ENCODE measurements around the gene SMARCB1. TPM values are rescaled to one million over a fixed set of nuclear protein-coding genes. Genes with fewer than 3 reads are reported as not detected.

SMARCB1 gene
- total and polyA plus RNA-seq, 5 experiments from 2014 or later = 33.3 to 55.5 (median 45.0) TPM

DNA sequence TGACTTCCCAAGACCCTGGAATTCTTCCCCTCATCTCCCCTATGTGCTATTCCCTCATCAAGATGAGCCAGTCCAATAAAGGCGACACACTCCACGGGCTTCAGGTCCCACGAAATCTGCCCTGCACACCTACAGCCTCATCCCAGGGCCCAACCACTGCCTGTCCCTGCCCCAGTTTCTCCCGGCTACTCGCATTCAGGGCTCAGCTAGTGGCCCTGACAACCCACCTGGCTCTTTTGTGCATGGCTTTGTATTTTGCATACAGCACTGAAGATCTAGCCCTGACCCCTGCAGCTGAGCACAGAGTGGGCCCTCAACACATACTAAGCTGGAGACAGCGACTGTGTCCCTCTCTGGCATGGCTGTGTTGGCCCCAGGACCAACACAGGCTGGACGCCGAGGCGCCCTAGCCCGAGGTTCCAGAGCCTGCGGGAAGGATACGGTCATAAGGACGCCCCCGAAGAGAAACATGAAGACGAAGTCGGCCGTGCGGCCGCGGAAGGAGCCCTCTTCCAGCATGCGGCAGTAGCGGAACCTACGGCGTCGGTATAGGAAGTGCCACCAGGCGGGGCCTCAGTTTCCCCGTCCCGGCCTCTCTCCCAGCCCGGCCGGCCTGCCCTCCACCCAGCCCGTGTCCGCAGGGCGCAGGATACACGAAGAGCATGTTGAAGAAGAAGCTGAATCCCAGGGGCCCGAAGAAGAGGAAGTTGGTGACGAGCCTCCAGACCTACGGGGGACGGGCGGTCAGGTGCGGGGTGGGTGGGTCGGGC, 51.3 kb downstream of the SMARCB1 start:
- H3K36me3 Mint-ChIP-seq = peaks cover 0 to 9% (median 0%) of the 10 kb centered on the region in 3 donors
- peak overlapping the region; percentile 82 to 97 (median 93) for H3K4me3 Mint-ChIP-seq
- H3K27me3 Mint-ChIP-seq = peaks cover 0 to 2% (median 0%) of the 10 kb centered on the region in 5 donors

GRCh38 chr22:23838681-23839468, 52.1 kb downstream of the SMARCB1 start, which contains the start of gene DERL3:
Gene DERL3, minus strand, starts transcription at chr22:23839006. Its CDS starts 19 bp downstream, at chr22:23838987.
- peak; percentile 82 to 97 (median 90) for DNase-seq
- POLR2A ChIA-PET = interaction anchor here (0.6 to 1.7 kb wide), 3 partner anchors 18 to 56 kb away, joined by 3 to 4 read pairs (median 4); no protein-coding TSS in a partner anchor
- Mint-ChIP-seq H3K27ac (peak within 1 kb of the TSS; percentile 72 to 96 (median 92)), H3K27me3 (peaks cover 0 to 2% (median 0%) of the 10 kb centered on the region in 5 donors), H3K4me1 (peaks cover 16 to 45% (median 21%) of the 10 kb centered on the region in 4 donors), H3K36me3 (peaks cover 0 to 9% (median 0%) of the 10 kb centered on the region in 3 donors), H3K4me3 (peak within 1 kb of the TSS; percentile 82 to 97 (median 93)), H3K9me3 (no peaks in the 10 kb centered on the region)
- ATAC-seq = peak; percentile 93 to 95

More for the DNA sequence above, 51.3 kb downstream of the SMARCB1 start:
- ATAC-seq (no peak), DNase-seq (no peak)
- no peaks in the 10 kb centered on the region for H3K9me3 Mint-ChIP-seq
- peaks cover 16 to 41% (median 21%) of the 10 kb centered on the region in 4 donors for H3K4me1 Mint-ChIP-seq
- POLR2A ChIA-PET = interaction anchor here (0.6 to 1.7 kb wide), 6 partner anchors 8 to 395 kb away, joined by 3 to 4 read pairs (median 3); no protein-coding TSS in a partner anchor
- H3K27ac Mint-ChIP-seq = peak overlapping the region; percentile 66 to 96 (median 88)

DNA sequence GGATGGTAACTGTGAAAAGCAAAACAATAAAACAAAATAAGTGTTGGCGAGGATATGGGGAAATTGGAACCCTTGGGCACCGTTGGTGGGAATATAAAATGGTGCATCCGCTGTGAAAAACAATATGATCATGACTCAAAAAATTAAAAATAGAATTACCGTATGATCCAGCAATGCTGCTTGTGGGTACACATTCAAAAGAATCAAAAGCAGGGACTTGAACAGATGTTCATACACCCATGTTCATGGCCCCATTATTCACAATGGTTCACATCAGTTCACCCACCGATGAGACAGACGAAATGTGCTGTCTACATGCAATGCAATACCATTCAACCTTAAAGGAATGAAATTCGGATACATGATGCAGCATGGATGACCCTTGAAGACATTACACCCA, 53.3 kb downstream of the SMARCB1 start:
- peak overlapping the region in 3 of 10 donors; percentile 39 to 88 (median 77) for H3K27ac Mint-ChIP-seq
- H3K27me3 Mint-ChIP-seq = peaks cover 0 to 2% (median 0%) of the 10 kb centered on the region in 5 donors
- H3K4me3 Mint-ChIP-seq = peak overlapping the region in 9 of 10 donors; percentile 2 to 82 (median 65)
- H3K4me1 Mint-ChIP-seq = peaks cover 16 to 53% (median 21%) of the 10 kb centered on the region in 4 donors
- peaks cover 0 to 5% (median 0%) of the 10 kb centered on the region in 3 donors for H3K36me3 Mint-ChIP-seq
- no peaks in the 10 kb centered on the region for H3K9me3 Mint-ChIP-seq
- DNase-seq = peak in 1 of 10 donors; percentile 21
- ATAC-seq = no peak
- POLR2A ChIA-PET = no interaction called here

DNA sequence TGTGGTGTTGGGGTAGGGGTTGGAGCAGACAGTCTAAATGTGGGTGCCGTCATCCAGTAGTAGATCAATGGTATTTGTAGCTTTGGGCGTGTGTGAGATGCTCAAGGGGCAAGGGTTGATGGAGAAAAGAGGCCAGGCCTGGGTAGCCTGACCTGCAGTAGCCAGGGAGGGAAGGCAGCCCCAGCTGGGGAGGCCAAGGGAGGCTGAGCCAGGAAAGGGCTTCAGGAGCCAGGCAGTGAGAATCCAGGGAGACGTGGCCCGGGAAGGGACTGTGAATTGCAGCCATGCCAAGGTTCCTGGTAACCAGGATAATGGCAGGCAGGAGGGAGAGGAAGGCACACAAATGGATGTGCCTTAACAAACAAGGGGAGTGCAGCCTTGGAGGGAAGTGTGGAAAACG, 54.5 kb downstream of the SMARCB1 start:
- no peak for ATAC-seq
- H3K36me3 Mint-ChIP-seq = no peaks in the 10 kb centered on the region
- POLR2A ChIA-PET = interaction anchor here (0.5 to 0.9 kb wide), 2 partner anchors 16 to 114 kb away, joined by 3 to 4 read pairs; partner anchors contain the start of gene SLC2A11

DNA sequence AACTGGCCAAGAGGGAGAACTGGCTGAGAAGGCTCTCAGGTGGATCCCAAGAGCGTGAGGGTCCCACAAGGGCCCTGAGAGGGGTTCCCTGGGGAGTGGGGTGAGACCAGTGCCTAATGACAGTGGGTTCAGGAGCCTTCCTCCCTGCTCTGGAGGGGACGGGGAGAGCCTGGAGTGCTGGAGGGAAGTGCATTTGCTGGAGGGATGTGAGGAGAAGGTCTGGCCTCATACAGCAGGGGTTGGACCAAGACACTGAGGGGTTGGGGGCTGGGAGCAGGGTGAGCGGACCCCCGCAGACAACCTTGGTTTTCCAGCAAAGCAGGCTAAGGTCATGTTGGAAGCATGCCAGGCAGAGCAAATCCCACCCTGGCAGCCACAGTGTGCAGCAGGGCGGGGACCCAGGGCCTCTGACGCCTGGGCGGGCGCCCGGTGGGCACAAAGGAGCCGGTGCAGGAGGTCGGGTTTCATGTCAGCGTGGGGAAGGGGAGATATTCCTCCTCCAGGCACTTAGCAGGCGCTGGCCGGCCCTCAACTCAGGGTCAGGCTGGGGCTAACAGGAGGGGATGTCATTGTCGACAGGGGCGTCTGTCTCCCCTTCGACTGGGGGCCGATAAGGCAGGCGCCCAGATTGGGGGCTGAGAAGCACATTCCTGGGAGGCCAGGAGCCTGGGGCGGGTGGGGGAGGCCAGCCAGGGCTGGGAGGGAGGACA, 55.1 kb downstream of the SMARCB1 start:
- peak overlapping the region in 2 of 10 donors; percentile 69 to 73 for H3K27ac Mint-ChIP-seq
- H3K9me3 Mint-ChIP-seq = no peaks in the 10 kb centered on the region
- peaks cover 0 to 2% (median 0%) of the 10 kb centered on the region in 5 donors for H3K27me3 Mint-ChIP-seq
- peaks cover 16 to 60% (median 21%) of the 10 kb centered on the region in 4 donors for H3K4me1 Mint-ChIP-seq
- ATAC-seq (no peak), DNase-seq (peak in 1 of 10 donors; percentile 50)
- no peaks in the 10 kb centered on the region for H3K36me3 Mint-ChIP-seq
- POLR2A ChIA-PET = interaction anchor here (0.9 kb wide), 1 partner anchor 16 kb away, joined by 3 read pairs; the partner anchor contains the start of gene SLC2A11
- H3K4me3 Mint-ChIP-seq = no peak overlapping the region

More for the DNA sequence above, 54.5 kb downstream of the SMARCB1 start:
- Mint-ChIP-seq H3K27me3 (peaks cover 0 to 2% (median 0%) of the 10 kb centered on the region in 5 donors), H3K27ac (peak overlapping the region in 4 of 10 donors; percentile 23 to 73 (median 64)), H3K9me3 (no peaks in the 10 kb centered on the region), H3K4me3 (peak overlapping the region in 1 of 10 donors; percentile 23), H3K4me1 (peaks cover 16 to 60% (median 21%) of the 10 kb centered on the region in 4 donors)
- peak in 1 of 10 donors; percentile 13 for DNase-seq

DNA sequence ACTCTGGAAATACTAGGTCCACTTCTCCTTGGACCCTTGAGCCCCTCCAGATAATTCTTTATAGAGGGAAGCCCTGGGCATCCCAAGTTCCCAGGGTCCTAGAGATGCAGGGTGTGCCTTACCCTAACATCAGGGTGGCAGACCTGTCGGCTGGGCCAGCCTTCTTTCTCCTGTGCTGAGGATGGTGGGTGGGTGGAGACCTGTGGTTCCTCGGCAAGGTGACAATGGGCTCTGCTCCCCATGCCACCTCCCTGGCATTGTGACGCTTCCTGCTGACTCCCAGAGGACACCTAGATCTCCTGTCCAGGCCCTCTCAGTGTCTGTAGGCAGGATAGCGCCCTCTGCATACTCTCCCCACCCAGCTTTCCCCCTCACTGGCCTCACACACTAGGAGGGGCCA, 55.8 kb downstream of the SMARCB1 start:
- peaks cover 0 to 2% (median 0%) of the 10 kb centered on the region in 5 donors for H3K27me3 Mint-ChIP-seq
- H3K36me3 Mint-ChIP-seq = no peaks in the 10 kb centered on the region
- H3K9me3 Mint-ChIP-seq = no peaks in the 10 kb centered on the region
- POLR2A ChIA-PET = no interaction called here
- H3K4me1 Mint-ChIP-seq = peaks cover 12 to 56% (median 17%) of the 10 kb centered on the region in 4 donors
- H3K4me3 Mint-ChIP-seq = no peak overlapping the region
- H3K27ac Mint-ChIP-seq = peak overlapping the region in 1 of 10 donors; percentile 53
- DNase-seq (peak in 1 of 10 donors; percentile 34), ATAC-seq (no peak)

- H3K4me1 Mint-ChIP-seq = peaks cover 0 to 46% (median 3%) of the 10 kb centered on the region in 4 donors
- no peak for ATAC-seq
- POLR2A ChIA-PET = interaction anchor here (0.5 to 1.1 kb wide), 2 partner anchors 74 to 113 kb away, joined by 3 read pairs; no protein-coding TSS in a partner anchor
- H3K36me3 Mint-ChIP-seq = no peaks in the 10 kb centered on the region
- no peaks in the 10 kb centered on the region for H3K27me3 Mint-ChIP-seq
- DNase-seq = peak in 1 of 10 donors; percentile 18
- no peak overlapping the region for H3K4me3 Mint-ChIP-seq
- H3K9me3 Mint-ChIP-seq = no peaks in the 10 kb centered on the region
- no peak overlapping the region for H3K27ac Mint-ChIP-seq
Measured at GRCh38 chr22:23844739-23845202, 58.0 kb downstream of the SMARCB1 start.

GRCh38 chr22:23845265-23846080, 58.7 kb downstream of the SMARCB1 start:
- Mint-ChIP-seq H3K27ac (peak overlapping the region in 1 of 10 donors; percentile 32), H3K4me1 (peaks cover 0 to 47% (median 4%) of the 10 kb centered on the region in 4 donors), H3K4me3 (peak overlapping the region in 1 of 10 donors; percentile 45), H3K36me3 (no peaks in the 10 kb centered on the region), H3K27me3 (no peaks in the 10 kb centered on the region), H3K9me3 (no peaks in the 10 kb centered on the region)
- ATAC-seq = no peak
- peak in 1 of 10 donors; percentile 62 for DNase-seq
- POLR2A ChIA-PET = interaction anchor here (0.6 to 1.0 kb wide), 2 partner anchors 8 to 682 kb away, joined by 3 read pairs; no protein-coding TSS in a partner anchor

DNA sequence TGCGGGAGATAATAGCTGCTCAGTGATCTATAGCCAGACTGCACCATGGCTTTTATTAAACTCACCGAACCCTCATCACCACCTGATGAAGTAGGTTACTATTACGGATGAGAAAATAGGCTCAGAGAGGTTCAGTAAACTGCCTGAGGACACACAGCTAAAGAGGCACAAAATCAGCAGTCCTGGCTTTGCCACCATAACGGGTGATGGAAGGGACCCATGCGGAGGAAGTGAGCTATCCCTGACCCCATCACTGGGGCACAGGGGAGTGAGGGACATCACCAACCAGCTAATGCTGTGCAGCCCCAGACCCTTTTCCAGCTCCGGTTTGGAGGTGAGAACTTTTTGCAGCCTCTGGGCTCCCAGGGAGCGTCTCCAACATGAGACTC, 59.3 kb downstream of the SMARCB1 start:
- Mint-ChIP-seq H3K27ac (no peak overlapping the region), H3K9me3 (no peaks in the 10 kb centered on the region), H3K36me3 (no peaks in the 10 kb centered on the region), H3K4me3 (no peak overlapping the region), H3K4me1 (peaks cover 0 to 46% (median 4%) of the 10 kb centered on the region in 4 donors), H3K27me3 (no peaks in the 10 kb centered on the region)
- no peak for DNase-seq
- POLR2A ChIA-PET = interaction anchor here (0.6 to 1.1 kb wide), 3 partner anchors 8 to 682 kb away, joined by 3 read pairs; no protein-coding TSS in a partner anchor
- no peak for ATAC-seq

GRCh38 chr22:23847310-23847920, 60.6 kb downstream of the SMARCB1 start:
- POLR2A ChIA-PET = interaction anchor here (1.1 kb wide), 1 partner anchor 83 kb away, joined by 3 read pairs; no protein-coding TSS in a partner anchor
- no peaks in the 10 kb centered on the region for H3K9me3 Mint-ChIP-seq
- no peaks in the 10 kb centered on the region for H3K36me3 Mint-ChIP-seq
- no peak for DNase-seq
- H3K4me1 Mint-ChIP-seq = peaks cover 0 to 42% (median 4%) of the 10 kb centered on the region in 4 donors
- no peak for ATAC-seq
- H3K27ac Mint-ChIP-seq = no peak overlapping the region
- H3K4me3 Mint-ChIP-seq = no peak overlapping the region
- no peaks in the 10 kb centered on the region for H3K27me3 Mint-ChIP-seq

Measured in naive thymus-derived CD8-positive, alpha-beta T cell (primary cell).